HepG2 (cell line): ENCODE measurements around the gene APOM. TPM values are rescaled to one million over a fixed set of nuclear protein-coding genes. Genes with fewer than 3 reads are reported as not detected.

ENCODE experiments used
- ATAC-seq: fragments of 200-7000 bp; cut with Tn5 transposase; 3 replicates; pipeline ENCODE4 v1.9.1; 2020; ENCODE audit warnings: mild to moderate bottlenecking, moderate library complexity
- BruUV-seq: library from RNA; stranded (reverse); fragments of 400-500 nt; replicated peaks from 2 replicates; lab custom pipeline; 2021; lab: Mats Ljungman, UMichigan
- CTCF ChIA-PET: fragments of 300-600 bp; formaldehyde crosslinking; extraction: SDS; loops from one replicate; lab custom pipeline; 2021; ENCODE audit warnings: low total read pairs, inconsistent platforms, low intra/inter-chr PET ratio; lab: Yijun Ruan, JAX
- POLR2A ChIA-PET: fragments of 350-600 bp; sonication (Branson Sonifier 250); formaldehyde crosslinking; loops from one replicate; lab custom pipeline; 2020; ENCODE audit warnings: antibody characterized with exemption, inconsistent platforms; lab: Yijun Ruan, JAX
- DNase-seq: peaks from one replicate; pipeline ENCODE4 v3.0.0-alpha.2; 2015; ENCODE audit warnings: low spot score
- FAIRE-seq: peaks from 3 replicates; lab custom pipeline; 2011; peaks lifted over from hg19 to GRCh38; lab: Jason Lieb, UNC
- H2AFZ ChIP-seq: one replicate; pipeline ENCODE4 v1.6.1; 2011; ENCODE audit warnings: low read length, inconsistent platforms
- H3K27ac ChIP-seq: fragments of 300-600 bp; 3 replicates; pipeline ENCODE4 v1.8.0; 2011; ENCODE audit warnings: mixed run types, mild to moderate bottlenecking, mixed read lengths, low read length, inconsistent platforms; ENCODE audit not compliant: insufficient read depth; ENCODE audit errors: extremely low read length
- H3K27me3 ChIP-seq, 2 experiments: fragments of 200-600 bp in 1 of 2; 2 replicates in 1 of 2; 3 replicates in 1 of 2; pipeline versions ENCODE4 v1.6.0 to v1.8.0; 2011; ENCODE audit warnings: low read length in 2 of 2, mild to moderate bottlenecking in 2 of 2, moderate library complexity in 2 of 2, inconsistent platforms in 1 of 2; ENCODE audit not compliant: insufficient read depth in 2 of 2, control insufficient read depth in 1 of 2
- H3K36me3 ChIP-seq, 2 experiments: fragments of 200-600 bp in 1 of 2; replicated peaks in 1 of 2; 2 replicates in 1 of 2; 3 replicates in 1 of 2; pipeline versions ENCODE4 v1.5.1 to v1.8.0; 2011; ENCODE audit warnings: low read length in 2 of 2, inconsistent platforms in 1 of 2; ENCODE audit not compliant: insufficient read depth in 2 of 2, control insufficient read depth in 1 of 2
- H3K4me1 ChIP-seq: 2 replicates; pipeline ENCODE4 v1.5.1; 2012; ENCODE audit warnings: low read length, inconsistent platforms; ENCODE audit not compliant: insufficient read depth
- H3K4me2 ChIP-seq: 2 replicates; pipeline ENCODE4 v1.6.0; 2011; ENCODE audit warnings: low read depth, low read length, inconsistent platforms
- H3K4me3 ChIP-seq, 3 experiments: fragments of 200-600 bp in 1 of 3; sonication (generic), shearing (Covaris generic) in 1 of 3; replicated peaks in 1 of 3; 2 replicates each; pipeline ENCODE4 v1.5.1; 2011 to 2016; ENCODE audit warnings: low read length in 3 of 3, inconsistent platforms in 2 of 3, low read depth in 2 of 3, mild to moderate bottlenecking in 2 of 3, control low read depth in 1 of 3, mixed read lengths in 1 of 3; ENCODE audit not compliant: insufficient read depth in 1 of 3
- H3K79me2 ChIP-seq: one replicate; pipeline ENCODE4 v1.6.1; 2011; ENCODE audit warnings: low read length, inconsistent platforms; ENCODE audit not compliant: insufficient read depth
- H3K9ac ChIP-seq: 2 replicates; pipeline ENCODE4 v1.6.0; 2011; ENCODE audit warnings: mild to moderate bottlenecking, low read depth, low read length, inconsistent platforms; ENCODE audit not compliant: insufficient read depth
- H3K9me3 ChIP-seq: 2 replicates; pipeline ENCODE4 v1.5.1; 2012; ENCODE audit warnings: mild to moderate bottlenecking, low read length
- H4K20me1 ChIP-seq: 2 replicates; pipeline ENCODE4 v1.6.0; 2011; ENCODE audit warnings: inconsistent platforms, mild to moderate bottlenecking, low read length, moderate library complexity; ENCODE audit not compliant: insufficient read depth
- HOXA3 ChIP-seq: sonication (generic); formaldehyde crosslinking; IDR thresholded peaks from 2 replicates; pipeline ENCODE4 v1.5.0; 2020; ENCODE audit warnings: missing genetic modification reagents
- HOXA5 ChIP-seq: sonication (generic); formaldehyde crosslinking; IDR thresholded peaks from 2 replicates; pipeline ENCODE4 v1.4.0; 2020; ENCODE audit warnings: missing genetic modification reagents
- POLR2A ChIP-seq, 2 experiments: IDR thresholded peaks; 2 replicates each; pipeline ENCODE4 v1.6.1; 2011; ENCODE audit warnings: low read depth in 2 of 2, low read length in 2 of 2, mild to moderate bottlenecking in 1 of 2, moderate library complexity in 1 of 2; ENCODE audit not compliant: insufficient read depth in 1 of 2
- SAP130 ChIP-seq: IDR thresholded peaks from 2 replicates; pipeline ENCODE4 v1.6.1; 2016; ENCODE audit warnings: low read depth
- ZNF124 ChIP-seq: sonication (generic); formaldehyde crosslinking; IDR thresholded peaks from 2 replicates; pipeline ENCODE4 v1.4.0; 2020; ENCODE audit warnings: missing genetic modification reagents
- WGBS: methylation state at CpG from one replicate; pipeline ENCODE4 v1.1.6; 2017; ENCODE audit warnings: low lambda C conversion rate; 5-methylcytosine and 5-hydroxymethylcytosine counted together
- in situ Hi-C: cut with HindIII; loops from 2 replicates; pipeline ENCODE4 v1.10.0; 2017; ENCODE audit warnings: low pct_unique_long_range_greater_than_20kb; ENCODE audit not compliant: extremely low pct_ligation_motif_present
- intact Hi-C: fragments of 100-400 bp; cut with micrococcal nuclease; formaldehyde crosslinking; loops from one replicate; pipeline ENCODE4 v1.10.0; 2022; ENCODE audit not compliant: unreplicated experiment
- polyA plus RNA-seq, 8 experiments: library from polyadenylated mRNA; depleted of rRNA in 3 of 8; stranded (reverse) in 7 of 8; unstranded in 1 of 8; fragments of >200 nt; fragmentation: Illumina TruSeq in 4 of 8; extraction: Trizol in 4 of 8; gene quantifications; 2 replicates each; pipeline versions ENCODE4 v1.2.1 to v1.2.3, GENCODE V29; 2011 to 2016; ENCODE audit warnings: low read depth in 4 of 8, missing spikeins in 1 of 8, mixed read lengths in 1 of 8; ENCODE audit not compliant: insufficient read depth in 1 of 8
- total RNA-seq, 5 experiments: library from RNA; depleted of rRNA; stranded (reverse); fragments of >200 nt; fragmentation: Illumina TruSeq; extraction: Trizol; gene quantifications; 2 replicates each; pipeline ENCODE4 v1.2.3, GENCODE V29; 2016; ENCODE audit warnings: low read depth in 1 of 5
- TF ChIP-seq, protein P1 (sequence below), 2 experiments: sonication (generic) in 1 of 2; formaldehyde crosslinking in 1 of 2; IDR thresholded peaks; 2 replicates each; pipeline versions ENCODE4 v1.4.0 to v1.6.1; 2016 to 2020; ENCODE audit warnings: borderline replicate concordance in 1 of 2, low read depth in 1 of 2, mild to moderate bottlenecking in 1 of 2, missing genetic modification reagents in 1 of 2
- TF ChIP-seq, protein P2 (sequence below): sonication (generic); formaldehyde crosslinking; IDR thresholded peaks from 2 replicates; pipeline ENCODE4 v1.5.0; 2020; ENCODE audit warnings: mild to moderate bottlenecking, missing genetic modification reagents, borderline replicate concordance

Gene APOM
- total and polyA plus RNA-seq, 2 of the 13 experiments (the other 11 are each of a cell fraction or from before 2014, with no cell fraction given), result 98.2 to 1,140 TPM

- Histone ChIP-seq H3K4me2 (peak overlapping the region; percentile 99), H3K9me3 (no peaks in the 10 kb centered on the region), H3K9ac (peak overlapping the region; percentile 95; the same call in 1 of the 2 replicates), H3K27ac (no peak overlapping the region), H3K4me1 (peaks cover 39% of the 10 kb centered on the region), H3K4me3 (peak overlapping the region in 1 of 3 experiments; percentile 84; a peak in 3 of 6 replicates), H3K79me2 (peaks cover 22% of the 10 kb centered on the region), H2AFZ (no peak overlapping the region), H3K36me3 (peaks cover 4 to 21% of the 10 kb centered on the region in 2 experiments; a peak in 4 of 5 replicates), H4K20me1 (no peaks in the 10 kb centered on the region), H3K27me3 (no peaks in the 10 kb centered on the region; a peak in 2 of 5 replicates)
- intact Hi-C loops, result loop anchor here (5.0 kb wide), 1 partner anchor 36 kb away; the partner anchor contains the start of gene CLIC1
- WGBS, result 50% methylated on average over 5 of the region's 5 CpGs
- ATAC-seq (no peak), FAIRE-seq (no peak), DNase-seq (no peak)
- TF ChIP-seq, protein P1, sequence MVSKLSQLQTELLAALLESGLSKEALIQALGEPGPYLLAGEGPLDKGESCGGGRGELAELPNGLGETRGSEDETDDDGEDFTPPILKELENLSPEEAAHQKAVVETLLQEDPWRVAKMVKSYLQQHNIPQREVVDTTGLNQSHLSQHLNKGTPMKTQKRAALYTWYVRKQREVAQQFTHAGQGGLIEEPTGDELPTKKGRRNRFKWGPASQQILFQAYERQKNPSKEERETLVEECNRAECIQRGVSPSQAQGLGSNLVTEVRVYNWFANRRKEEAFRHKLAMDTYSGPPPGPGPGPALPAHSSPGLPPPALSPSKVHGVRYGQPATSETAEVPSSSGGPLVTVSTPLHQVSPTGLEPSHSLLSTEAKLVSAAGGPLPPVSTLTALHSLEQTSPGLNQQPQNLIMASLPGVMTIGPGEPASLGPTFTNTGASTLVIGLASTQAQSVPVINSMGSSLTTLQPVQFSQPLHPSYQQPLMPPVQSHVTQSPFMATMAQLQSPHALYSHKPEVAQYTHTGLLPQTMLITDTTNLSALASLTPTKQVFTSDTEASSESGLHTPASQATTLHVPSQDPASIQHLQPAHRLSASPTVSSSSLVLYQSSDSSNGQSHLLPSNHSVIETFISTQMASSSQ (IDR thresholded peaks at IDR 0.05; ENCODE audit: low read depth), result peak; percentile 59
- TF ChIP-seq, protein P1 (CRISPR knock-in tag; IDR thresholded peaks at IDR 0.05; ENCODE audit: borderline replicate concordance), result no peak
- TF ChIP-seq ZNF124 (CRISPR knock-in tag) (no peak), HOXA5 (CRISPR knock-in tag) (peak; percentile 80; the same call in 1 of the 2 replicates), SAP130 (CRISPR knock-in tag) (0 out of 2 replicates have a peak, but pooled peaks have one; percentile 41), HOXA3 (CRISPR knock-in tag) (no peak), POLR2A (IDR thresholded peaks at IDR 0.05; ENCODE audit: insufficient read depth in 1 of 2, low read depth in 2 of 2, low read length in 2 of 2) (no peak)
- TF ChIP-seq, protein P2, sequence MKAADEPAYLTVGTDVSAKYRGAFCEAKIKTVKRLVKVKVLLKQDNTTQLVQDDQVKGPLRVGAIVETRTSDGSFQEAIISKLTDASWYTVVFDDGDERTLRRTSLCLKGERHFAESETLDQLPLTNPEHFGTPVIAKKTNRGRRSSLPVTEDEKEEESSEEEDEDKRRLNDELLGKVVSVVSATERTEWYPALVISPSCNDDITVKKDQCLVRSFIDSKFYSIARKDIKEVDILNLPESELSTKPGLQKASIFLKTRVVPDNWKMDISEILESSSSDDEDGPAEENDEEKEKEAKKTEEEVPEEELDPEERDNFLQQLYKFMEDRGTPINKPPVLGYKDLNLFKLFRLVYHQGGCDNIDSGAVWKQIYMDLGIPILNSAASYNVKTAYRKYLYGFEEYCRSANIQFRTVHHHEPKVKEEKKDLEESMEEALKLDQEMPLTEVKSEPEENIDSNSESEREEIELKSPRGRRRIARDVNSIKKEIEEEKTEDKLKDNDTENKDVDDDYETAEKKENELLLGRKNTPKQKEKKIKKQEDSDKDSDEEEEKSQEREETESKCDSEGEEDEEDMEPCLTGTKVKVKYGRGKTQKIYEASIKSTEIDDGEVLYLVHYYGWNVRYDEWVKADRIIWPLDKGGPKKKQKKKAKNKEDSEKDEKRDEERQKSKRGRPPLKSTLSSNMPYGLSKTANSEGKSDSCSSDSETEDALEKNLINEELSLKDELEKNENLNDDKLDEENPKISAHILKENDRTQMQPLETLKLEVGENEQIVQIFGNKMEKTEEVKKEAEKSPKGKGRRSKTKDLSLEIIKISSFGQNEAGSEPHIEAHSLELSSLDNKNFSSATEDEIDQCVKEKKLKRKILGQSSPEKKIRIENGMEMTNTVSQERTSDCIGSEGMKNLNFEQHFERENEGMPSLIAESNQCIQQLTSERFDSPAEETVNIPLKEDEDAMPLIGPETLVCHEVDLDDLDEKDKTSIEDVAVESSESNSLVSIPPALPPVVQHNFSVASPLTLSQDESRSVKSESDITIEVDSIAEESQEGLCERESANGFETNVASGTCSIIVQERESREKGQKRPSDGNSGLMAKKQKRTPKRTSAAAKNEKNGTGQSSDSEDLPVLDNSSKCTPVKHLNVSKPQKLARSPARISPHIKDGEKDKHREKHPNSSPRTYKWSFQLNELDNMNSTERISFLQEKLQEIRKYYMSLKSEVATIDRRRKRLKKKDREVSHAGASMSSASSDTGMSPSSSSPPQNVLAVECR, result 0 out of 2 replicates have a peak, but pooled peaks have one; percentile 23
- POLR2A ChIA-PET, result interaction anchor here (0.5 to 2.7 kb wide), 2 partner anchors 8 to 29 kb away, joined by 3 to 22 read pairs; no protein-coding TSS in a partner anchor
- BruUV-seq, result no TSS peak
- CTCF ChIA-PET, result no interaction called here
- in situ Hi-C loops, result no loop called here
Observed at GRCh38 chr6:31700740-31701401, 45.2 kb downstream of the APOM start.
